Thymus (tissue), 11 donors: ENCODE results near the gene CTAG1A. TPM values are rescaled to one million over a fixed set of nuclear protein-coding genes. Genes with fewer than 3 reads are reported as not detected.
"Not testable (repeated sequence)": the region's sequence is repeated elsewhere in the genome, so short reads cannot be mapped to it uniquely, and the experiment has no call there.

Experiments
- DNase-seq, 9 donors: peaks; one replicate each; pipeline ENCODE4 v3.0.0-alpha.2; 2013; ENCODE audit warnings: low spot score in 9 of 9, low read depth in 6 of 9, missing footprints in 1 of 9
- H3K27ac ChIP-seq, 2 donors: one replicate each; pipeline ENCODE4 v1.5.1; 2013; ENCODE audit warnings: control low read depth in 1 of 2, low read depth in 1 of 2, low read length in 1 of 2, mild to moderate bottlenecking in 1 of 2, moderate library complexity in 1 of 2
- H3K27me3 ChIP-seq, 2 donors: one replicate each; pipeline ENCODE4 v1.5.1; 2013; ENCODE audit warnings: low read length in 1 of 2; ENCODE audit not compliant: control insufficient read depth in 2 of 2, insufficient read depth in 1 of 2
- H3K36me3 ChIP-seq, 2 donors: one replicate each; pipeline ENCODE4 v1.5.1; 2013; ENCODE audit warnings: low read length in 1 of 2, mild to moderate bottlenecking in 1 of 2, moderate library complexity in 1 of 2; ENCODE audit not compliant: control insufficient read depth in 2 of 2, insufficient read depth in 2 of 2
- H3K4me1 ChIP-seq, 2 donors: one replicate each; pipeline ENCODE4 v1.5.1; 2013; ENCODE audit warnings: low read length in 2 of 2; ENCODE audit not compliant: control insufficient read depth in 2 of 2, insufficient read depth in 2 of 2
- H3K4me3 ChIP-seq, 2 donors: one replicate each; pipeline ENCODE4 v1.5.1; 2013; ENCODE audit warnings: low read length in 2 of 2, control low read depth in 1 of 2, mild to moderate bottlenecking in 1 of 2
- H3K9me3 ChIP-seq, 2 donors: one replicate each; pipeline ENCODE4 v1.5.1; 2013; ENCODE audit warnings: low read length in 1 of 2, mild to moderate bottlenecking in 1 of 2; ENCODE audit not compliant: control insufficient read depth in 2 of 2, insufficient read depth in 1 of 2
- WGBS: extraction: QIAGEN DNeasy Blood & Tissue Kit; methylation state at CpG from one replicate; pipeline ENCODE4 v1.1.7; 2013; 5-methylcytosine and 5-hydroxymethylcytosine counted together
- polyA plus RNA-seq: library from polyadenylated mRNA; stranded (reverse); fragments of 200-250 nt; gene quantifications from one replicate; pipeline ENCODE4 v1.2.3, GENCODE V29; 2013
- total RNA-seq: library from RNA; stranded (reverse); fragments of 120-200 nt; gene quantifications from one replicate; pipeline ENCODE4 v1.2.4, GENCODE V29; 2013
- donor health status: healthy.

CTAG1A gene
- total and polyA plus RNA-seq, 2 donors, result 0.07 TPM; not detected in 1

- no peak for DNase-seq
- no peak overlapping the region for H3K27ac ChIP-seq
- WGBS, result 88% methylated on average over 13 of the region's 13 CpGs
Measured at GRCh38 chrX:154603438-154604430, 18.8 kb downstream of the CTAG1A start.

GRCh38 chrX:154605566-154605965, 20.6 kb downstream of the CTAG1A start:
- Histone ChIP-seq H3K36me3 (no peaks in the 10 kb centered on the region), H3K4me1 (no peaks in the 10 kb centered on the region), H3K4me3 (no peak overlapping the region), H3K27me3 (no peaks in the 10 kb centered on the region), H3K9me3 (no peaks in the 10 kb centered on the region), H3K27ac (no peak overlapping the region)
- 97% methylated on average over 6 of the region's 6 CpGs for WGBS
- DNase-seq, result no peak

More at GRCh38 chrX:154603438-154604430, 18.8 kb downstream of the CTAG1A start:
- no peaks in the 10 kb centered on the region for H3K36me3 ChIP-seq
- H3K9me3 ChIP-seq, result no peaks in the 10 kb centered on the region
- H3K4me3 ChIP-seq, result no peak overlapping the region
- peaks cover 0 to 4% of the 10 kb centered on the region in 2 donors for H3K4me1 ChIP-seq
- H3K27me3 ChIP-seq, result no peaks in the 10 kb centered on the region

- Histone ChIP-seq H3K9me3 (no peaks in the 10 kb centered on the region), H3K36me3 (no peaks in the 10 kb centered on the region), H3K27ac (no peak overlapping the region), H3K4me1 (no peaks in the 10 kb centered on the region), H3K27me3 (no peaks in the 10 kb centered on the region), H3K4me3 (no peak overlapping the region)
- no peak for DNase-seq
- 84% methylated on average over 6 of the region's 6 CpGs for WGBS
Measured at GRCh38 chrX:154607370-154607769, 22.4 kb downstream of the CTAG1A start.

GRCh38 chrX:154607976-154608375, 23.0 kb downstream of the CTAG1A start:
- WGBS, result 98% methylated on average over 10 of the region's 11 CpGs
- not testable (repeated sequence) for H3K27me3 ChIP-seq, H3K4me1 ChIP-seq, DNase-seq, H3K36me3 ChIP-seq, H3K4me3 ChIP-seq, H3K27ac ChIP-seq, H3K9me3 ChIP-seq

- not testable (repeated sequence) for H3K4me1 ChIP-seq, H3K9me3 ChIP-seq, H3K27me3 ChIP-seq, H3K36me3 ChIP-seq, H3K27ac ChIP-seq, H3K4me3 ChIP-seq, DNase-seq
- WGBS, result 94% methylated on average over 12 of the region's 12 CpGs
Measured at GRCh38 chrX:154608823-154609222, 23.9 kb downstream of the CTAG1A start.

GRCh38 chrX:154611146-154611545, 26.2 kb downstream of the CTAG1A start:
- H3K27me3 ChIP-seq, H3K36me3 ChIP-seq, DNase-seq, H3K9me3 ChIP-seq, H3K4me1 ChIP-seq, H3K27ac ChIP-seq, H3K4me3 ChIP-seq: not testable (repeated sequence)
- 97% methylated on average over 12 of the region's 12 CpGs for WGBS

- H3K4me3 ChIP-seq, DNase-seq, H3K27ac ChIP-seq, H3K27me3 ChIP-seq, H3K4me1 ChIP-seq, H3K36me3 ChIP-seq, H3K9me3 ChIP-seq: not testable (repeated sequence)
- 6% methylated on average over 5 of the region's 12 CpGs for WGBS
Measured at GRCh38 chrX:154613586-154613985, 28.7 kb downstream of the CTAG1A start.

GRCh38 chrX:154619182-154619581, 34.2 kb downstream of the CTAG1A start, which contains the start of gene CTAG1B:
TSS of gene CTAG1B (minus strand) at chrX:154619282. CDS start at chrX:154619218, 64 bp downstream.
- not testable (repeated sequence) for DNase-seq, H3K9me3 ChIP-seq
- whole genome bisulfite sequencing, result no CpG with 5 or more reads among the region's 28 CpGs

GRCh38 chrX:154620767-154621414, 36.0 kb downstream of the CTAG1A start:
- H3K27ac ChIP-seq, H3K4me3 ChIP-seq, H3K9me3 ChIP-seq, H3K27me3 ChIP-seq, H3K36me3 ChIP-seq, H3K4me1 ChIP-seq, DNase-seq: not testable (repeated sequence)
- WGBS, result 46% methylated on average over 3 of the region's 11 CpGs

More at GRCh38 chrX:154619182-154619581, 34.2 kb downstream of the CTAG1A start, which contains the start of gene CTAG1B:
- H3K27me3 ChIP-seq, H3K4me3 ChIP-seq, H3K36me3 ChIP-seq, H3K4me1 ChIP-seq, H3K27ac ChIP-seq: not testable (repeated sequence)
